ENCODE measurements around the gene MYLIP. TPM values are rescaled to one million over a fixed set of nuclear protein-coding genes. Genes with fewer than 3 reads are reported as not detected.

The MYLIP gene
- total RNA-seq, 1 donor from 2014 or later, result 3.1 TPM

Other genes starting within 250 kb of the MYLIP start
- gene GMPR, start 109.5 kb downstream of the MYLIP start, total RNA-seq, result 4.3 TPM